Central memory CD4-positive, alpha-beta T cell (primary cell): ENCODE data around the gene DLGAP1.

Experiments
- DNase-seq: peaks from one replicate; pipeline ENCODE4 v3.0.0; 2022

The DLGAP1 gene

GRCh38 chr18:3510896-3511295 is 944.2 kb downstream of the DLGAP1 start:
- no peak for DNase-seq

DNA sequence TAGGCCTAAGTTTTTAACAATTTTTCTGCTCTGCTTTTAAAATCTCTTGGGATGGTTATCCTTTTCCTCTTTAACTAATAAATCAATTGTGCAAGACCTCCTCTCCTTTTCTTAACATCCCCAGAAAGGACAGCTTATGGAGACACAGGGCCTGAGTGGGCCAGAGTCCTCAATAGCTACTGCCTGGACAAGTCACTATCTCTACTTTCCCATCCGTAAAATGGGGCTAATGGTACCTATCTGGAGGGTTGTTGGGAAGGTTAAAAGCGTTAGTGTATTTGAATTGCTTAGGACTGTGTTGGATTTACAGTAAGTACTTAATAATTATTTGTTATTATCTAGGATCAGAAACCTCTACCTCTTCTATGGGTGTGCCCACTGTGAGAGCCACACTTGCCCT is 945.1 kb downstream of the DLGAP1 start:
- no peak for DNase-seq

DNA sequence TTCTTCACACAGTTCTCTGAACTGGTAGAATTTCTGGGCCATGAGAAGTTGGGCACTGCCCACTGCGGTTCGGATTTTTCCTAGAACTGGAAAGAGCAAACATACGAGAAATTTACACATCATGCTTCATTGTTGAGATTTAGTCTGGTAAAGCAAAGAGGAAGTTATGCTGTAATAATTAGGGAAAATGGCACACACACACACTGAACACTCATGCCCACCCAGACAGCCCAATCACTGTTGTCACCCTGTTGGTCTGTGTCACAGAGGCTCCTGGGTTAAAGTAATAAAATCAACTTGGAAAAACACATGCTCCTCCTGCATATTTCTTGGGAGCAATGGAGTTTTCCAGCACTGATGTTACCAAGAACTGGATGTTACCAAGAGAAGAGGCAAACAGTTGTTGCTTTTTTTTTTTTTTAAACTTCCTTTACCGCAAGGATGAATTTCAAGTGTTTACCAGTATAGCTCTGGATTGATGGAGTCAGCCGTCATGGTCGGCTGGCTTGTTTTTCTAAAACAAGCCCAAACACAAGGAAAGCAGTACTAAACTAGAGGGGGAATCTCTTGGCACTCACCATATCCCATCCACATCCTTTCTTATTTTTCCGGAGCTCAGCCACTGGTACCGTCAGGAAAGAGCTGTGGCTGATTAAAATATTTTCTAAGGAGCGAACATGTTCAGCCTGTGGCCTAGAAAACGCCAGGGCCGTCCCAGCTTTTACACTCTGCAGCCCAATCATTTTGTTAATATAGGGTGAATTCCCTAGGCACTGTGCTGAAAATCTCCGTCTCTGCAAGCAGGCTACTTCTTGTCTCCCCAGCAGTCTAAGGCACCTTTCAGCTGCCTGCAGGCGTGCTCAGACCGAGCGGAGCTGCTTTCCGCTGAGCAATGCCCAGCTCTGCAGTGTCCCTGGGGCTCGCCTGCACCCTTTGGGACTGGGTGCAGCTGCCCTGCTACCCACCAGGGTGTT is 946.2 kb downstream of the DLGAP1 start:
- DNase-seq, result no peak

DNA sequence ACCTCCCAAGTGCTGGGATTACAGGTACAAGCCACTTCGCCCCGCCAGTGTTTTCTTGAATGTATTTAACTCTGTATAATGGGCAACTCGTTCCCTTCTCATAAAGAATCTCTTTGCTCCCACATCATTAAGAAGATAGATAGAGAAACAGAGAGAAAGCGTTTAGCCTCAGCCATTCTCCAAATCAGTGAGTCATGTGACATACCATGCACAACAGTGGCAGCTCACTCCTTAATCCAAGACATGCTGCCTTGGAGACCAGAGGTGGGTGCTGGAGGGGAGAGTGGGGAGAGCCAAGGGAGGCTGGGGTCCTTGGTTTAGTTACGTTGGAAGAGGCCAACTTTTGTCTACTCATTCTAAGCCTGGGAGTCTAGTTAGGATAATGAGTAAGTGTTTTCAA is 950.5 kb downstream of the DLGAP1 start:
- DNase-seq, result no peak

GRCh38 chr18:3502650-3503049 is 952.5 kb downstream of the DLGAP1 start:
- DNase-seq, result no peak

GRCh38 chr18:3500016-3500415 is 955.1 kb downstream of the DLGAP1 start:
- DNase-seq, result no peak

DNA sequence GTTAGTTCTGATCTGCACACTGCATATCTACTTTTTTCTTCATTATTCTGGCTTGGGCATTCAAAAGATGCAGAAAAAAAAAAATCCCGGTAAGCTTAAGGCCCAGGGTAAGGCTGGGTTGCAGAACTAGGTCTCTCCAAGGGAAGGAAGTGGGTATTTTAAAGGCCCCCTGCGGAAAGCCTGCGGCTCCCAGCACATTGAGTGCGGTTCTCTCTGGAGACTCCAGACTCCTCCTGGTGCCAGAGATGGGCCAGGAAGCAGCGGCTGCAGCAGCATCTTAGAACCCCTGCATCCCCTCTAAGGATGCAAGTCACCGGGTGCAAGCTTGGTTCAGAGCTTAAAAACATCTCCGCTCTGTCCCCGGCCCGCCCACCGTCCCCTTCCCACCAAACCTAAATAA is 955.6 kb downstream of the DLGAP1 start:
- no peak for DNase-seq

GRCh38 chr18:3498698-3499471 is 956.2 kb downstream of the DLGAP1 start:
- DNase-seq, result no peak

GRCh38 chr18:3495691-3496430 is 959.2 kb downstream of the DLGAP1 start:
- no peak for DNase-seq

GRCh38 chr18:3494569-3494968 is 960.5 kb downstream of the DLGAP1 start:
- DNase-seq, result no peak

DNA sequence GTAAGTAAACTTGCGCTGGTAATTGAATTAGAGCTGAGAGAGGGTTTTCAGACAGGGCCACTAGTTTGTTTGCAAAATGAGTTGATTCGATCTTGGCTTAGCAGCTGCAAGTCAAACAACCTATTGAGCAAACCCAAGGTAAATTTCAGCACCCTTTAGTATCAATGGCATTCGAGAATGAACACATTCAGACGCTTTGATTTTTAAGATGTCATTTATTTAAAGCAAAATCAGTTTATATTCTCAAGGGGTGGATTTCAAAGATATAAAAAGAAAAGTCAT is 960.9 kb downstream of the DLGAP1 start:
- DNase-seq, result no peak

GRCh38 chr18:3493501-3494244 is 961.4 kb downstream of the DLGAP1 start:
- no peak for DNase-seq

DNA sequence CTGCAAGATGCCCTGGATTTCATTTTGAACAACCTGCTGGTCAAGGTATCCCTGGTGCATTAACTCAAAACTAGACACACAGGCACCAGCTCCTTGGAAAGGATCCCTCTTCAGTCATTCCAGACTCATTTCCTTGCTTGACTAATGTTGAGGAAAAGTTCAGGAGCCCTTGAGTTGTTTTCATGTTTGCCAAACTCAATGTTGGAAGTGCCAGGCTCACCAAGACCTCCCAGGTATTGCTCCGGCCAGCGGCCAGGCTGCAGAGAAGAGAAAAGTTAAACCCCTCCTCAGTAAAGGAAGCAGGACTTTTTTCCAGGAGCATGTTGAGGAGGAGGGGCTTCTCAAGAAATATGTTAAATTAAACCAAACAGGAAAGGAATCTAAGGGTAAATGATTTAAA is 962.4 kb downstream of the DLGAP1 start:
- no peak for DNase-seq

GRCh38 chr18:3491981-3492555 is 963.0 kb downstream of the DLGAP1 start:
- DNase-seq, result no peak

DNA sequence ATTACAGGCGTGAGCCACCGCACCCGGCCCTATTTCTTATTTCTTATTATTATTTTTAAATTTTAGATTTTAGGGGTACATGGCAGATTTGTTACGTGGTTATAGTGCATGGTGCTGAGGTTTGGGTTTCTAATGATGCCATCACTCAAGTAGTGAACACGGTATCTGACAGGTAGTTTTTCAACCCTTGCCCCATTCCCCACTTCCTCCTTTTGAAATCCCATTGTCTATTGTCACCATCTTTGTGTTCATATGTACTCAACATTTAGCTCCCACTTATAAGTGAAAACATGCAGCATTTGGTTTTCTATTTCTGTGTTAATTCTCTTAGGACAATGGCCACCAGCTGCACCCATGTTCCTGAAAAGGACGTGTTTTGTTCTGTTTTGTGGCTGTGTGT is 965.6 kb downstream of the DLGAP1 start:
- no peak for DNase-seq

DNA sequence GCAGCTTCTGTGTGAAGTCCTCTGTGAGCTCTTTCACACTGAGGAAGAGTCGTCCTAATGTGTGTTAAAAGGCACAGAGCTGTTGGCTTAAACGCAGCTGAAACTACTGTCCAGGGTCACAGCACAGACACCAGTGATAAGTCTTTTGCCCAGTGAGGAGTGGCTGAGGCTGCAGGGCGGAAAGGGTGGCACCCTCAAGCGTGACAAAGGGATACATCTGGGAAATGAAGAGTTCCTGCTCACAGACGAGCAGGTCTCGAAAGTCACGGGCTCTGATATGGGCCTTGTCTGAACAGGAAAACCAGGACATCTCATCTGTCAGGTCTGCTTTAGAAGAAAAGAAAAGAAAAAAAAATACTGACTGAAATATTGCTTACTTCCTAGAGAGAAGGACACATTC is 968.6 kb downstream of the DLGAP1 start:
- no peak for DNase-seq

DNA sequence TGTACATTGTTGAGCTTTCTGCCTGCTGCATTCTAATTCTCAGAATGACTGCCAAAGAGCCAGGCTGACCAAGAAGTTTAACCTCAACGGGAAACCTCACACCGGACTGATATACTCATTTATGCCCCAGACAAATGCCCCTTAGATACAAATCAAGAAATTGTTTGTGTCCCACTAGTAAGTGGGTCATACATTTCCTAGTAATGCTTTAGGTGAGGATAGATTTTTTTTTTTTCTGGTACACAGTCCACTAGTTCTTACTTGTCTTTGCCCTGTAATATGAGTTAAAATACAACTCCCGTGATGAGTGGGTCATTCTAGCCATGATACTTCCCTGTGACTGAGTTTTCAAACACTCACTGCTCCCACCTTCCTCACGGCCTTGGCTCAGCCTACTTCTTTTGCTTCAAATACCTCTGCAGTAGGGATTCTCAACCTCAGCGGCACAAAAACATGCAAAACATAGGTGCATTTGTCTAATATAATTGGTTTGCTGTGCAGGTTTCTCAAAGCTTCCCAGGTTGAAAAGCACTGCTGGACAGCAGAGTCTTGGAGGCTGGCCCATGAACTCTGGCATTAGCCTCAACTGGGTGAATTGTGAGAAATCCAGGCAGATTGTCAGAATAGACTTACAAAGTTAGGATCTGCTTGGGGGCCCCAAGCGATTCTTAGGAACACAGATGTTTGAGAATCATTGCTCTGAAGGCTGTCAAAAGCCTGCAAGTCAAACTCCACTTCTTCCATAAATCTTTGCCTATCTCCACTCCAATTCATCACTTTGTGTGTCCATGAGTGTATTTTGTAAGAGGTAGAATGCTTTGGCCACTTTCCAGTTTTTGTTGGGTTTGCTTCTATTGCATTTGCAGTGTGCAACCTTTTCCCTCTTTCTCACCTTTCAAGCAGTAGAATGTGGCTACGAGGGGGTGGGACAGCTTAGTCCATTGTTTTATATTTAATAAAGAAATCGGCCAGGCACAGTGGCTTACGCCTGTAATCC is 969.7 kb downstream of the DLGAP1 start:
- no peak for DNase-seq

GRCh38 chr18:3482258-3482657 is 972.8 kb downstream of the DLGAP1 start:
- DNase-seq, result no peak

GRCh38 chr18:3481696-3482210 is 973.4 kb downstream of the DLGAP1 start:
- DNase-seq, result no peak

- no peak for DNase-seq
Observed at GRCh38 chr18:3480827-3481573, 974.1 kb downstream of the DLGAP1 start.
